RCC 7860 (cell line): ENCODE results near the gene TFAP2B.

Experiments used
- DNase-seq: peaks from one replicate; pipeline ENCODE4 v3.0.0-alpha.2; 2015; ENCODE audit warnings: low spot score
- FAIRE-seq: peaks from 2 replicates; lab custom pipeline; 2012; peaks lifted over from hg19 to GRCh38; lab: Jason Lieb, UNC

The TFAP2B gene

DNA sequence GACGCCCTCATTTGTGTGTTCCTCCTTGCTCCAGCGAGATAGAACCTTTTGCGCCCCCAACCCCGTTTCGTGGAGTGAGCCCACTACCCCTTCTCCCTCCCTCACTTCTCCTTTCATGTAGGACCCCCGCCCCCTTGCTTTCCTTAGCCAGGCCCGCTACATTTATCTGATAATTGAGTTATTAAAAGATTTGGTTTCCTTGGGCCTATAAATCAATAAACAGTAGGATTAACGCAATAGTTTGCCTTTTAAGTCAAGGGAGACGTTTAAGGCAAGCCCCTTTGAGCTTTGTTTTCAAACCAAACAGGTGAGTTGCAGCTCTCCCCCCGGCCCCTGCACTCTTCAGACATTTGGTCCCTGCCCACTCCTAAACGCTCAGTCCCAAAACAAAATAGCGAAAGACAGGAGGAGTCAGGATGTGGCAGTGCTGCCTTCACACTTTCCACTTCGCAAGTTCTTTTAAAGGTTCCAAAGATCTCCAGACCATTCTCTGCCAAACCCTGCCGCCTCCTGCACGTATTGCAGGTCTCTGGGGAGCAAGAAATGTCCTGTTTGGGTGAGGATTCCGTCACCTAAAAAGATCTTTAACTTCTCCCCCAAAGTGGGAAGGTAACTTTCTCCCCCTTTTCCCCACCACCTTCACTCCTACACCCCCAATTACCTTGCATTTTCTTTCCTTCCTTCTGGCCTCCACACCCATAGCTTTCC, 27.6 kb downstream of the TFAP2B start:
- FAIRE-seq (no peak), DNase-seq (no peak)

DNA sequence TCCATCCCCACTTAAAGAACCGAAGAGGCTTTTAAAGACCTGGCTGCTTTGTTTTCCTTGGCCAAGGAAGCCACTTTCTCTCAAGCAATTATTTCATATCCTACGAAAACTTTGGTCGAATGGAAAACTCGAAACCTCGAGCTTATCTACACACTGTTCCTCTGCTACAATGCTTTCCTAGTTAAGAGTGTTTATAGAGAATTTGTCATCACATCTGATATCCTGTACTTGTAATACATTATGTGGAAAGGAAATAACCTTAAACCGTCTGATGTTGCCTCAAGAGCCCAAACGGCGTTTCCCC, 28.1 kb downstream of the TFAP2B start:
- DNase-seq, result no peak
- FAIRE-seq, result no peak

DNA sequence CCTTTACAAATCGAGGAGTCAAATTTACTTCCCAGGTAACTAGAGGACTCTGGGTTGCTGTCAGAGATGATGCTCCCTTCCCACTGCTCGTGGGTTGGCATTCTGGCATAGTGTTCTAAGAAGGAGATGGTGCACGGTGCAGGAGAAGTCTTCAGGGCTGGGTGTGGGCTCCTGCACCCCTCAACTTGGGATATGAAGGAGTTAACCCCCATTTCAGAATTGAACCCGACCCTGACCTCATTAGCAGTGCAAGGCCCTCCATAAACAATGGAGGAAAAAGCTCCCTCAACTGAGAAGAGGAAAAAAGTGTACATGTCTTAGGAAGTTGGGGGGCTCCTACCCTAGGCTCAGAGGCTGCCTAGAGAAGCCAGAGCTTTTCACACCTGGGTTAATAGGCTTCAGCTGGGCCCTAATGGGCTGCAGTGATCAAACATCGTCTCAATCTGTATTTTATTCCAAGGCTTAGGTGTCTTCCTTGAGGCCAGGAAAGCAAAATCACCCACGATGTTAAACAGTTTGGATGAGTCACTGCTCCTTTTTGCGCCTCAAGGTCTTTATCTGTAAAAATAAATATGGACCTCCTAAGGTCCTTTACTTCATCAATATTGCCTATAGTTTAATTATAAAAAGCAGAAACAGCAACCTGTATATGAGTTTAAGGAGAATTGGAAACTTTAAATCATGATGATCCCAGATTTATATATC, 29.4 kb downstream of the TFAP2B start:
- FAIRE-seq (no peak), DNase-seq (no peak)

DNA sequence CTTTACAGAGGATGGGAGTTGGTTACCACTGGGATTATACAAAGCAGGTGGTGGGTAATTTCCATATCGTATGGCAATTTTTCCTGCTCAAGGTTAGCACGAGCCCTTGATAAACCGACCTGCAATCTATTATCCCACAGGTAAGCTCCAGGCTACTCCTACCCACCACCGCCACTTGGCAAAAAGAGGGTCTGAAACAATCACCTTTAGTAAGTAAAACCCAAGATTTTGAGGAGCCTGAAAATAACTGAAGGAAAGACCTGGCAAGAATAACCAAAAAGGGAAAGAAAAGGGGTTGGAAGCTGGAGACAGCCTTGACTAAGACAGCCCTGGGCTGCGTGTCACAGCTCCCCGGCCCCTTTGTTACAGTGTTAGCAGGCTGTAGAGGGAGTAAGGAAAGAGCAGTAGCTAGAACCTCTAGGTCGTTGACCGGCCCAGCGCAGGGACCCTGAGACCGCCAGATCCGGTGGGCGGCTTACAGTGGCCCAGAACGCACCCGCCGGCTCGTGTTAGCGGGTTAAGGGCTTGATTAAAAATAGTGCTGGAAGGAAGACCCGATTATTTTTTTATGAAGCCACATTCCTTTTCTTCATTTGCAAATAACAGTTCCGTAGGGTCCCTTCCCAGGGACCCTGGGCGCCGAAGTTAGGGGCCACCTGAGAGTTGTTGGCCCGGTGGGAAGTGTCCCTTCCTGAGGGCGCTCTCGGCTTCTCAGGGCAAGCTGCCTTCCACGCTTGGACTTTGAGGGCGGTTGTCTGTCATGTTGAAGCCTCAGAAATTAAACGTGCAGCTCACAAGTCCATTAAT, 30.5 kb downstream of the TFAP2B start:
- FAIRE-seq (no peak), DNase-seq (no peak)

DNA sequence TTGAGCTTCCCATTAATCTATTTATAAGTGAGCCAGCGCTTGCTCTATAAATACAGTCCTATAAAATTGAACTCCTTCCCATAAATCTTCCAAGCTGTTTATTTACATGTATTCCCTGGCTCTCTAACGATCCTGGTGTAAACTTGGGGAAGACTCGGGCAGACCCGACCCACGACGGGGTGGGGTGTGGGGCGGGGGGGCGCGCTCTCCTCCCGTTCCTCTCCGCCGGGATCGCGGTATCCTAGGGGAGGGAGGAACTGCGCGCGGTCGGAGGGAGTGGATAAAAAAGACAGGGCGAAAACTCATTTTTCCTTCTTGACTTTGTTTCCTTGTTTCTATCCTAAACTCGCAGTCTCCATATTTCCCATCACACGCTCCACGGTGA, 31.1 kb downstream of the TFAP2B start:
- FAIRE-seq, result no peak

DNA sequence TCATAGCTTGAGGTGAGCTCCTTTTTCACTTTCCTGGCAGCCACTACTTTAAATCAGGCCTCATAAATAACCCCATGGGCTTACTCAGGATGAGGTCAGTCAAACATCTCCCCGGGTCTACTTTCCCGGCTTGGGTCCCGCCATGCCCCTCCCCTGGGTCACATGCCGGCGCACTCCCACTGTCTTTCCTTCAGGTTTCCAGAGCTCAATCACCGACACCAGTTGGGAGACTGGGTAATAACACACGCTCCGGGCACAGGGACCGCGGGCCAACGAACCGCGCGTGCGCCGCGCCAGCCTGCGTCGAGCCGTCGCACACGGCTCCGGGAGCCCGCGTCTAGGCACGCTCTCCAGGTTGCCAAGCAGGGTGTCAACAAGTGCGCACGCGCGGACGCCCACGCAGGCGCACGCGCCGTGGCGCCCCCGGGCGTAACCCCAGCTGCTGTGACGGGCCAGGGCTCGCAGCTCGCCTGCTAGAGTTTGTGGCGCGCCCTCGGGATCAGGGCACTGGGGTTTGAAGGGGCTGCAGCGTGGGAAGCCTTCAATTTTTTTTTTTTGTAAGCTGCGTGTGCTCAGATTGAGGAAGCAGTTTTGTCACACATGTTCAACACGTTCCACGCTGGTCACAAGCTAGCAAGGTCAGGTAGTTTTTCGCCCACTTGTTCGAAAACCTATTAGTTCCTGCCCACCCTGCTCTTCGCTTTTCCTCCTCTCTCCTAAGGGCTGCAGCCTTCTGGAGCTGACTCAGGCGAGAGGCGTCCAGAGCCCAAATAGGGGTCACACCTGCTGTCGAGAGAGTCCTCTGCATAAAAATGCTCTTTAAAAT, 31.8 kb downstream of the TFAP2B start:
- no peak for FAIRE-seq
- DNase-seq, result no peak

More for the DNA sequence above, 31.1 kb downstream of the TFAP2B start:
- DNase-seq, result no peak

DNA sequence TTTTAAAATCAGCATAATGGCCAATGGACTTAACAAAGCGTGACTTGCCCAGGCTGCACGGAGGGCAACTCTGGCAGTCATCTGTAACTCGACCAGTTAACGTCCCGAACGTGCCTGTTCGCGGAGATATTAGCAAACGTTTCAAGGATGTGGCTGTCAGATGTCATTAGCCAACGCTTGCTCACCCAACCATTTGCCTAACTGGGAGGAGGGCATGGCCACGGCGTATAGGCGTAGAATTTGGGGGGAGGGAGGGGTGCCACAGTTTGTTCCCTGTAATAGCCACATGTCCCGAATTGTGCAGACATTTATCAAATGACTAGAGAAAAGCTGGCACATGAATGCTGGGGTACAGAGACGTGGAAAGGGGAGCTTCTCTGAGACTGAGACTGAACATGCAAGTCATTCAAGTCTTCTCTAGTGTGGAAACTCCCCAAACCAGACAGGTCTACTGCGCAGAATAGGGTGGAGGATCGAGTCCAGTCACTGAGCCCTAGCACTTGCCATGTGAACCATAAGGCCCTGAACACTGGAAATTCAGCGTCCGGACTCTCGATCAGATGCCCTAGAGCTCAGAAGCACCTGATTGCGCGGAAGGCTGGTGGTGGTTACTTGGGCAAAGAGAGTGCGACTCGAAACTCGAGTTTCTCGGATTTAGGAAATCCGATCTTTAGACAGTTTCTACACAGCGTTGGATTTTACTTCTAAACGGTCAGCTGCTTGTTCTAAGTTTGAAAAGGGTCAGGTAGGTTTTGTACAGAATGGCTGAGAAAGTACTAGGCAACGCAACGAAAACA, 32.6 kb downstream of the TFAP2B start:
- DNase-seq (no peak), FAIRE-seq (no peak)

DNA sequence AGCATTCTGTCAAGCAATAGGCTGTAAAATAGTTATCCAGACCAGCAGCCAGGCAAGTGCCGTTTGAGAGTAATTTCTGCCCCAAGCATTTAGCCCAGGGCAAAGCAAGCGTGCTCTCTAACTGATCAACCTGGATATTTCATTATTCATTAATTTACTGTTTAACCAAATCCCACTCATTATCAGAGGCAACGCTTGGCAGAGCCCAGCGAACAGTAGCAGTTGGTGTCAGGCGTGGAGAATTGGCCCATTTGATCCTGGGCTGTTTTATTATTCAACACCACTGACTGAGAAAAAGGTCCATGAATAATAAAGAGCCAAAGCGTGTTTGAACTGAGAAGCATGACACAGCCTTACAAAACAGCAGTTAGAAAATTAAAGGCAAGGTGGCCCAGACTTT, 35.3 kb downstream of the TFAP2B start:
- no peak for FAIRE-seq
- DNase-seq, result no peak

DNA sequence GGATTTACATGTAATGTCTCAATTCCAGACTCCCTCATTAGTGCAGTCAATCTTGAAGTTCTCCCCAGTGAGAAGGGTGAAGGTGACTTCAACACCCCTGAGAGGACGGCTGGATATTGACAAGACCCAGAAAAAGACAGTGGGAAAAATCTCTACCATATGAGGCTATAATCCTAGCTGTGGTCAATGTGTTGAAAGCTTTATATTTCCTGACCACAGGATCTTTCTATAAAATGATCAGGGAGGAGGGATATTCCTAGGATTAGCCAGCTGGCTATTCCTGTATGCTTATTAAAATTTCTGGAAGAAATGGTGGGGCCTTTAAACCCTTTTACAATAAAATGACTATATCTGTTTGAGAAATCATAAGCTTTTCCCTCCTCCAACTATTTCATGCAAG, 43.0 kb downstream of the TFAP2B start:
- FAIRE-seq, result no peak
- DNase-seq, result no peak

DNA sequence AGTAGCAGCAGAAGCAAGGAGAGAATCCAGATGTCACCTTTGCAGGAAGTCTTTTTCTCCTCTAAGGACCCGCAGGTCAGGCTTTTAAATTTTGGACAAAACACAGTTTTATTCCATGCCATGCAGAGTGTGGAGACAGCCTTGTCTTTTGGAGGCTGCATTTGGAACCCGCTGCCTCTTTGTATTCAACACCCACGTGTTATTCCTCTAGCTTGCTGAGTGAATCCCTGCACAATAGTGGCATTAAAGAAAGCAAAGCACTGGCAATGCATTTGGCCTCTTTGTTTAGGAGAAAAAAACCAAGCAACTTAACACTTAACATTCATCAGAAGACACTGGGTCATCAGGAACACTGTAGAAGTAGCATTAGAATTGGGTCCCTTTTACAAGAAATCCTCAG, 43.5 kb downstream of the TFAP2B start:
- no peak for DNase-seq

DNA sequence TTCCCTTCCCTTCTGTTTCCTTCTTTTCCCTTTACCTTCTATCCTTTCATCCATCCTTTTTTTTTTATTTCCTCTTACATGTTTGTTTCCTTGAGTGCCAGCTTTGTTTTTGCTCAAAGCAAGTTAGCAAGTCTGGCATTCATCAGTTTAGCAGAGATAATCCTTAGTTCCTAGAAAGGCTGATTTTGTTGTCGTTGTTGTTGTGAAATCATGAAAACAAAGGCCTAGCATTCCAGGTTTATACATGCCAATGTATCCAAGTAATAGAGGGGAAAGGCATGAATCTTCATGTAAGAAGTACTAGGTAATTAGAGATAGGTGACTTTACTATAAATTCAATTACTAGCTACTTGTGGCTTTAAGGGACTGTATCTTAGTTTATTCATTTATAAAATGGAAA, 45.9 kb downstream of the TFAP2B start:
- DNase-seq, result no peak
- FAIRE-seq, result no peak

More for the DNA sequence above, 43.5 kb downstream of the TFAP2B start:
- FAIRE-seq, result no peak

DNA sequence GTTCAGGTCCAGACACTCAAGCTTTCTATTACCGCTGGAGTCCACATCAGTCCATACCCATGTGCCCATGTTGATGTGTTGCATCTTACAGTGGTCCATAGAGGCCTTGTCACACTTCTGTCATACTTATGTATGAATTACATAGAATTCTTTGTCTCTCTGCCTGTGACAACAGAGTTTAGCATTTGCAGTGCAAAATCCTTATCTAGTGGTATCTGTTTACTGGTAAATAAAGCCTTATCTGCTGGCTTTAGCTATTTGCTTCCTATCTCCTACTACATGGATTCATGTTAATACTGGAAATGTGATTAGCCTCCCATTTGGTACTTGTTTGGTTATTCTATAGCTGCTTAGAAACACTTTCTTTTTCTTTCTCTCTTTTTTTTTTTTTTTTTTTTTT, 49.8 kb downstream of the TFAP2B start:
- FAIRE-seq, result no peak

DNA sequence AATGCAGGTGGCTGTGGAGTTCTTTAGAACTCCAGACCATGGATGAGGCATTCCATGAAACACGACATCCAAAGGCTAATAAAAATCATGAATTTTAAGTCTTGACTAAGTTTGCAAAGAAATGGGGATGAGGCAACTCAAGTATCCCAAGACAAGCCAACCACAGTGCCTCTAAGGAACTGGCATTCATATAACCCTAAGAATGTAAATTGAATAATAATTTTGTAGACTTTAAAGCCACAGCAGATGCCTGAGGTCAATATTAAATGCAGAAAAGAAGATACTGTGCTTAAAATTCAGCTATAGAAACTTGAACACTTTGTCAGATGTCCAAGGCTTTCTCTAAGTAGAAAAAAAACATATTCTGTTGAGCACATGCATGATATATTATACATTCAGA, 54.5 kb downstream of the TFAP2B start:
- FAIRE-seq (no peak), DNase-seq (no peak)

More for the DNA sequence above, 49.8 kb downstream of the TFAP2B start:
- no peak for DNase-seq

DNA sequence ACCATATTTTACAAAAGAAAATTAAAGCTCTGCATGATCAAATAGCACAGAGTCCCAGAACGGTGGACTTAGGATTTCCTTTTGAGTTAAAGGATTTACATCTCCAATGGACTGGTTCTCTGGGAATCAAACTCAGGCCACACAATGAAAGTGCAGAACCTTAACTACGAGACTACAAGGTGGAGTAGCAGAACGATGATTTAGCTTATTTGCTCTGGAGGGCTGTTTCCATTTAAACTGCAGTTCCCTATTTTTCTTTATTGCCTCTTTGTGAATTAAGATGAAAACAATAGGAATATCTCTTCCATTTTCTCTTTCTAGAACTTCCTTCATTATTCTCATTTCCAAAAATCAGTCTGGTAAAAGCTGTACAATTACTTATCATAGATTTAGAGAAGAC, 65.7 kb downstream of the TFAP2B start:
- DNase-seq, result no peak
- no peak for FAIRE-seq

DNA sequence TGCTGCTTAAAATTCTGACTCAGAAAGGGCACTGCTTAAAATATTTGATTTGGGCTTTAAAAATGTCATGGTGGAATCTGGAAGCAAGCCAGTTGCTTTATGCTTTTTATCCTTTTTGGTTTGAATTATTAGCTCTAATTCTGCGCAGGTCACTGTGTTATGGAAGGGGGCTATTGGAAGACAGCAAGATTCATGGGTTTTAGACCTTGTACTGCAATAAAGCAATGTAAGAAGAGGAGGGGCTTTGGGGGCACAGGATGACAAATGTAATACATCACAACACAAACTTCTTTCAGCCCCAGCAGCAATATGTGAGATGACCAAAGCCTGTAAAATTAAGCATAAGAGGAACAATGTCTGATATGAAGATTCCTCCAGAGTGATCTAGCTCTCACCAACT, 68.4 kb downstream of the TFAP2B start:
- FAIRE-seq (no peak), DNase-seq (no peak)

DNA sequence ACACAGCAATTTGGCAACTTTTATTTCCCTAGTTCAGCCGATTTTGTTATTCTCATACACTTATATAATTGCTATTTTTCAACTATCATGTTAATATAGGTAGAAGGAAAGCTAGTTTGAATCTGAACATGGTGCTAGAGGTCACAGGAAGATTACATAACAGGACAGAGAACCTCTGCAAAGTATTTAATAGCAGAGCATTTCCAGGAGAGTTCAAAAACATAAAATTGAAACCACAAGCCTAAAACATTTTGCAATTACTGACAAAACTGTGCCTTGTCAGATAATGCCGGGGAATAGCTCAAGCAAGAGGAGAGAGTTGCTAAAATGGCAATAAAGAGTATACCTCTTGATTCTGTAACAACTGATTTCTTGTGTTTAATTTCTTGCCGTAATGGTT, 70.8 kb downstream of the TFAP2B start:
- no peak for FAIRE-seq
- no peak for DNase-seq

DNA sequence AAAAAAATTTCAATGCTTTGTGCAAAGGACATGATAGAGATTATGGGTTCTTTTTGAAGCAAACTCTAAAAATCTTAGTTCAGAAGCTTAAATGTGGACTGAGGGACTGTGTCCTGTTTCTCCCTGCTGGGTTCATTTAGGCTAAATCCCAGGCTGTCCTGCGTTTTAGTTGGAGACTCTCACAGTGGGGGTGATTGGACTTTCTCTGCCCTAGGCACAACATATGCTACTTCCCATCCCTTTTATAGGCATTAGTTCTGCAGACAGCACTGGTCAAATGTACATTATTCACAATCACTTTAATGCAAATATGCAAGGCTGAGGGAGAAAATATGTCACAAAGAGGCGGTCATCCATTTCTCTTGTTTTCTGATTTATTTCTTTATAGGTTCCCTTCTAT, 71.3 kb downstream of the TFAP2B start:
- DNase-seq, result no peak
- no peak for FAIRE-seq

DNA sequence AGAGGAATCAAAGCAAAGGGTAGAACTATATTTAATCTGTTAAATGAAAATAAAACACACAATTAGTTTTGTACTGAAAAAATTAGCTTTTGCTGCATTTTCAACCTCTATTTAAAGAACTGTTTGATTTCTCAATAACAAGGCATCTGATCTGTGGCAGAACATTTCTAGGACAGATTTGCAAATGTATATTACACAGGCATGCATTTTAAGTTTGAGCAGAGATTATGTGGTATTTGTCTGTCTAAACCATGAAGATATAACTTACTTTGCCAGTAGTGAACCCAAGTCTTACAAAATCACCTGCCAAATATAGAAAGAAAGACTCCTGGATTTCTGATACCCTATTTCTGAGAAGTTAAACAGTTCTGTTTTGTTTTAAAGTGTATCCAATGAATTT, 71.9 kb downstream of the TFAP2B start:
- DNase-seq (no peak), FAIRE-seq (no peak)

DNA sequence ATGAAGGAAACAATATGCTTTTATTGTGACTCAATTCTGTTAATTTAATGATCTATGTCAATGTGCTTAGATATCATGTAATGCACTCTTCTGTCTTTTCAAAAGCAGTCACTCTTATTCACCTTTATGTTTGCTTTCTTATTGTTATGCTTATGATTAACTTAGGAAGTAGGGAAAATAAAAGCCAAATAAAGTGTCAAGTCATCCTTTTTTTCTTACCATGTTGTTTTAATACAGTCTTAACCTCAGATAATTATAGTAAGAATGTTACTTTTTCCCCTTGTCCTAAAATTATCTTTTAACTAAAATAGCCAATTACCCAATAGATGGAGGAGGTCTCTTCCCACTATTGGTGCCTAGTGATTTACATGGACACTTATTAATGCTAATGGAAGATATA, 72.6 kb downstream of the TFAP2B start:
- no peak for FAIRE-seq
- no peak for DNase-seq
